Activated CD8-positive, alpha-beta memory T cell treated with anti-CD3 and anti-CD28 coated beads for 1 hour (primary cell): ENCODE results near the gene GTF2A2.
"Not testable (repeated sequence)": the region's sequence is repeated elsewhere in the genome, so short reads cannot be mapped to it uniquely, and the experiment has no call there.

Experiments used
- DNase-seq, 2 donors: peaks; one replicate each; pipeline ENCODE4 v3.0.0-alpha.2; 2020; ENCODE audit warnings: low read depth in 1 of 2; ENCODE audit errors: extremely low read depth in 1 of 2

Gene GTF2A2

GRCh38 chr15:59676565-59676964 lies 19.2 kb upstream of the GTF2A2 start:
- DNase-seq = no peak

- no peak for DNase-seq
Observed at GRCh38 chr15:59674361-59674877, 17.1 kb upstream of the GTF2A2 start.

DNA sequence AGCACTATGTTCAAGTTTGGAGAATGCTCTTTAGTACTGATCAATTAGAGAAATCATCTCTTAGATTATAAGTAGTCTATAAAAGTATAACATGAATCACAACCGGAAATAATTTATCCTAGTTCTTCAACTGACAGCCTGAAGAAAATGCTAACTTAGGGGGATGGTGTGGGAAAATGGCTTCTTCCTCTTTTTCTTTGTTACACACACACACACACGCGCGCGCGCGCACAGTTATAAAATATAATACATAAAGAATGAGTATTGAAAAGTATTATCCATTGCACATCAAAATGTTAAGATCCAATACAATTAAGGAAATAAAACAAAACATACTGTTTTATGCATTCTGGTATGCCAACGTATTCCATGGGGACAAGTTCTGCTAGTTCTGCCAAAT lies 11.2 kb upstream of the GTF2A2 start:
- DNase-seq = no peak

GRCh38 chr15:59662260-59662659 lies 4.9 kb upstream of the GTF2A2 start:
- no peak for DNase-seq

DNA sequence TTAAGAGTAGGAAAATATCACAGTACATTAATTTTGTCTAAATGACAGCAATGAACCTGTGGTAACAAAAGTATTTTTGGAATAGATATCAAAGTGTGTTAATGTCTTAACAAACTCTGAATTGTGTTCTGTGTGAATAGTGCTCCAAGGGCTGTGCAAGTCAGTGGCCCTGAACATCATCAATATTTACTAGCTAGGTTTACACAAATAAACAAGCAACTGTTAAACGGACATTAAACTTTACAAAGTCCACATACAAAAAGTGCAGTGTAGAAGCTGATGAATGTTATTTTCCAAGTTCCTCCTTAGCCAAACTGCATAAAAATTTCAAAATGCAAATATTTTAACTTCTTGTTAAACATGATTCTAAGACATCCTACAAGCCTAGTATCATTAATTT lies 2.1 kb upstream of the GTF2A2 start:
- DNase-seq = no peak

DNA sequence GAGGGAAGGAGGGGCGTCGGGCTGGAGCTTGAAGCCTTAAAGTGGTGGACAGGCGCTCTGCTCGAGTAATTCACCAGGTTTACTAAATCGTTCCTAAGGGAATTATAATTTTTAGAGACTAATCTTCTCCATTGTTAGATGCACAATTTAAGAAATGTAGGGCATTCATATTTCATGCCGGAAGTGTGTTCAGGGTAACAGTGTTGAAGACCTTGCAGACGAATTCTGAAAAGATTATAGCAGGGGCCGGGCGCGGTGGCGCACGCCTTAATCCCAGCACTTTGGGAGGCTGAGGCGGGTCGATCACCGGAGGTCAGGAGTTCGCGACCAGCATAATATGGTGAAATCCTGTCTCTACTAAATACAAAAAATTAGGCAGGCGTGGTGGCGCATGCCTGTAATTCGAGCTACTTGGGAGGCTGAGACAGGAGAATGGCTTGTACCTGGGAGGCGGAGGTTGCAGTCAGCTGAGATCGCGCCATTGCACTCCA lies 365 bp upstream of the GTF2A2 start:
- no peak for DNase-seq

DNA sequence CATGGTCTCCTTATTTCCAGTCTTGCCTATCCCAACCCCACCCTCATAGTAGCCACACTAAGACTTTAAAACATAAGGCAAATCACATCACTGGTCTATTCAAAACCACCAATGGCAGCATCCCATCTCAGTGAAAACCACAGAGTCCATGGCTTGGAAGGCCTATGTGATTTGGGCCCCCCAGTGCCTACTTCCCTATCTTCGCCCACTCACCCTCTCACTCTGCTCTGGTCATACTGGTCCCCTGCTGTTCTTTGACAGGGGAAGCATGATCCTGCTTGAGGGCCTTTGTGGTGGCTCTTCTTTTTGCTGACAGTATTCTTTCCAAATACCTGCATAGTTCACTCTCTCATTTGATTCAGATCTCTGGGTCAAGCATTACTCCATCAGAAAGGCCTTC lies 3.3 kb downstream of the GTF2A2 start:
- no peak for DNase-seq

GRCh38 chr15:59649603-59650002 lies 7.7 kb downstream of the GTF2A2 start:
- no peak for DNase-seq

- no peak for DNase-seq
Observed at GRCh38 chr15:59647085-59647484, 10.2 kb downstream of the GTF2A2 start.

DNA sequence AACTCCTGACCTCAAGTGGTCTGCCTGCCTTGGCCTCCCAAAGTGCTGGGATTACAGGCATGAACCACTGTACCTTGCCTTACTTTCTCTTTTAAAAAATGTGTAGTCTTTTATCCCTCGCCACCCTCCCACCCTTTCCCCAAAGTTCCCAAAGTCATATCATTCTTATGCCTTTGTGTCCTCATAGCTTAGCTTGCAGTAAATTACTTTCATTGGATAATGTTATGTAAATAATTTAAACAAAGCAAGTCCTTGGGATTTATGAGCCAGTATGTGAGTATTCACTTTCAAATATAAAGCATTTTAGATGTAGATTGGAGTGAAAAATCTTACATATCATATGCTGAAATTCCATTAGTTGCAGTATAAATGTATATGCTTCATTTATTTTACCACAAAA lies 11.0 kb downstream of the GTF2A2 start:
- no peak for DNase-seq

GRCh38 chr15:59645812-59646211 lies 11.5 kb downstream of the GTF2A2 start:
- not testable (repeated sequence) for DNase-seq

GRCh38 chr15:59644756-59645155 lies 12.6 kb downstream of the GTF2A2 start:
- no peak for DNase-seq

DNA sequence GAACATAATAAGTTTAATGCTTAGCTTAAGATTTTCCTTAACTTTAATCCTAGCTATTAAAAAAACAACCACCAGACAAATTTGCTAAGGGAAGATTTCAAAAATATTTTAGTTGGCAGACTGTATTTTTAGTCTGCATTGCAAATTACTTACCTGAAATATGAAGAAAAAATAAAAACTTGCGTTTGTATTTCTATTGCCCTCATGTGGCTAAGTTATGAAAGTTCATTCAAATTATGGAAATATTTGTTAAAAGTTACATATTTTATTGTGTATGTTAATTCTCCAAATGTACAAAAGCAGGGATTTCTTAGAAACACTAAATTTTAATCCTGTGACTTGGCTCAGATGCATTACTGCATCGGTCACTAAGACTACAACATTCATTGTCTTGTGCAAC lies 15.0 kb downstream of the GTF2A2 start:
- DNase-seq = no peak

- DNase-seq = not testable (repeated sequence)
Observed at GRCh38 chr15:59637507-59637906, 19.8 kb downstream of the GTF2A2 start.

GRCh38 chr15:59636184-59636583 lies 21.1 kb downstream of the GTF2A2 start:
- DNase-seq = no peak

DNA sequence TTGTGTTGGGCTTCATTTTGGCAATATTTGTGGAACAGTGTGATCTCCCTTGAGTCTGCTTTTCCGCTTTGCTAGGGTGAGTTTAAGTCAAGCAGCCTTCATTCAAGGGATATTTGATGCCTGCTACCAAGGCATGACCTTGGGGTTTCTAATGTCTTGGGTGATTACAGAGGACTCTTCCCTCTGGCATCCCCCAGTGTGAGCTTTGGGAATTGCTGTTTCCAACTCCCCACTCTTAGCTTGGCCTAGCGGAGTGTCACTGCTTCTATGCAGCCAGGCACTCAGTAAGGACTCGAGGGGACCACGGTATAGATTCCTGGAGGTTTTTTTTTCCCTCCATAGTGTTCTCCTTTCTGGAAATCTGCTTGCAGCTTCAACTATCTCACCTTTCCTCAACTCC lies 24.6 kb downstream of the GTF2A2 start:
- DNase-seq = no peak

DNA sequence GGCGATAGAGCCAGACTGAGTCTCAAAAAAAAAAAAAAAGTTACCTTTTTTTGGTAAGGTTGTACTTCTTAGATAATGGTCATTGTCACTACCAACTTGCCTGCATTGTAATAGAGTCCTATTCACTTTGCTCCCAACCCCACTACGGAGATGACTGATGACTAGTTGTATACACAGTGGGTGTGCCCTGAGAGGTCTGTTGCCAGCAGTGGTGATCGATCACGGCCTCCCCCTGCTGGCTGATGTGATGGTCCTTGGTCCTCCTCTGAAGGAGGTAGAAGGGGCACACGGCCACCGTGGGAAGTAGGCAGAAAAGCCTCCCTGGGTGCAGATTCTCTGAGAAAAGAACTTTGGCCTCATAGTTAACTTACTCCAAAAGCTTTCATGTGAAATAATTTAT lies 35.0 kb downstream of the GTF2A2 start:
- peak in 1 of 2 donors; percentile 1 for DNase-seq

- no peak for DNase-seq
Observed at GRCh38 chr15:59618406-59618805, 38.9 kb downstream of the GTF2A2 start.

GRCh38 chr15:59616379-59616778 lies 40.9 kb downstream of the GTF2A2 start:
- DNase-seq = no peak

GRCh38 chr15:59615661-59616060 lies 41.7 kb downstream of the GTF2A2 start:
- DNase-seq = no peak

- no peak for DNase-seq
Observed at GRCh38 chr15:59614153-59614552, 43.2 kb downstream of the GTF2A2 start.

DNA sequence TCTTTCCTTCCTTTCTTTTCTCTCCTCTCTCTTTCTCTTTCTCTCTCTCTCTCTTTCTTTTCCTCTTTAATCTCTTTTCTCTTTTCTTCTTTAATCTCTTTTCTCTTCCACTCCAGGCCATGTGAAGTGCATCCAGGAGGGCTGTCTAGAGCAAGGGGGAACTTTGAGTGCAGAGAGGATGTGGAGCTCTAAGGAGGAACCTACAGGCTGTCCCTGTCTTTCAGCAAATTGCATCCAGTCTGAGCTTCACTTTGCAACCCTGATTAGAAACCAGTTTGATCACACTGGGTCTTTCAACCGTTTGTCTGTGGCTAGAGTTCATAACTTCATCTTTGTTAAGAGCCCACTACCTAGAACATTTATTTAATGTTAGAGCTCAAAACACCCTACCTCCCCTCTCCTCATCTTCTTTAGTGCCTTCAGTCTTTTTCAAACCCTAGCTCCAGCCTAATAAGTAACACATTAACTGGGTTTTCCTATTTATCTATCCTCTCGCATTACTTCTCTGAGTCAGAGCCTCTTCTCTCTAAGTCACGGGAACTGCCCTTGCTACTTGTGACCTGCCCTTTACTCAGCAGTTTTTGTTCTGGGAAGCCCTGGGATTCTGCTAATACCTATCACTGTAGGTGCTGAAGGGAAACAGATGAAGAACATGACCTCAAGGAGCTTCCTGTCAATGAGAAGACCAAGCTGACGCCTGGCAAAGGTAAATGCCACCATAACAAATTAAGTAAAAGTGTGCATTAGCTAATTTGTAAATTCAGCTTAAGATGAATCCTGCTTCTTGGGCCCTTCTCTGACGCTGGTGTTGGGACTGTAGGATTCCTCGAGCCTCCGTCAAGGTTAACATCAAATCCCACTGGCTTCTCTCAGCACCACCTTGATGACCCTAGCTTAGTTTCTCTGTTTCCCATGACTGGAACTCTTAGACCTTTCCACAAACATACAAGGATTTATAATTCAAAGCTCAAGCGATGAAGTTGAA lies 45.7 kb downstream of the GTF2A2 start, which contains the start of gene GCNT3:
Gene GCNT3 (plus strand): TSS at position 508 of the 985 bp plus-strand sequence. CDS start 6,456 bp downstream, outside the sequence.
- no peak for DNase-seq
